ENCODE results near the gene MSRB2.

DNA sequence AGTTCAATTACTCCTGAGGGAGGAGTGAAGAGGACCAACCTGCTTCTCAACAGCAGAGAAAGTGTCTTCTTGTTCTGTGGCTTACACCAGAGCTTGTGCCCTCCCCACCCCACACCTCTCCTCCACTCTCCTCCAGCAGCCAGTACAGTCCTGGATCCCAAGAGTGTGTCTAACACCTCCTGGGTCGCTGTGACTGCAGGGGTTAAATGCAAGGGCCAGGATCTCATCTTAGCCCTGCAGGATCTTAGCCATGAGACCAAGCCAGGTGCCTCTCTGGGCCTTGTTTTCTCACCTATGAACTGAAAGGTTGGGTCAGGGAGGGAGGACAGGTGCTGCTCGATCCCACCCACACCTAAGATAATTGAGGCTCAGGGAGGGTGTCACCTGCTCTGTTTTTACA, 34.5 kb upstream of the MSRB2 start:
- no peak for TF ChIP-seq EZH2 (IDR thresholded peaks at IDR 0.05; ENCODE audit: borderline replicate concordance, low read length)
- TF ChIP-seq, protein P1, sequence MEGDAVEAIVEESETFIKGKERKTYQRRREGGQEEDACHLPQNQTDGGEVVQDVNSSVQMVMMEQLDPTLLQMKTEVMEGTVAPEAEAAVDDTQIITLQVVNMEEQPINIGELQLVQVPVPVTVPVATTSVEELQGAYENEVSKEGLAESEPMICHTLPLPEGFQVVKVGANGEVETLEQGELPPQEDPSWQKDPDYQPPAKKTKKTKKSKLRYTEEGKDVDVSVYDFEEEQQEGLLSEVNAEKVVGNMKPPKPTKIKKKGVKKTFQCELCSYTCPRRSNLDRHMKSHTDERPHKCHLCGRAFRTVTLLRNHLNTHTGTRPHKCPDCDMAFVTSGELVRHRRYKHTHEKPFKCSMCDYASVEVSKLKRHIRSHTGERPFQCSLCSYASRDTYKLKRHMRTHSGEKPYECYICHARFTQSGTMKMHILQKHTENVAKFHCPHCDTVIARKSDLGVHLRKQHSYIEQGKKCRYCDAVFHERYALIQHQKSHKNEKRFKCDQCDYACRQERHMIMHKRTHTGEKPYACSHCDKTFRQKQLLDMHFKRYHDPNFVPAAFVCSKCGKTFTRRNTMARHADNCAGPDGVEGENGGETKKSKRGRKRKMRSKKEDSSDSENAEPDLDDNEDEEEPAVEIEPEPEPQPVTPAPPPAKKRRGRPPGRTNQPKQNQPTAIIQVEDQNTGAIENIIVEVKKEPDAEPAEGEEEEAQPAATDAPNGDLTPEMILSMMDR (IDR thresholded peaks at IDR 0.05; ENCODE audit: low read length), result no peak

All from OCI-LY1 (cell line).